ENCODE data around the gene HNRNPM. TPM values are rescaled to one million over a fixed set of nuclear protein-coding genes. Genes with fewer than 3 reads are reported as not detected.

The HNRNPM gene
- total RNA-seq, 1 donor from 2014 or later, result 317 TPM

- H3K4me3 Mint-ChIP-seq, result peak overlapping the region; percentile 77
- TF ChIP-seq, protein P1, sequence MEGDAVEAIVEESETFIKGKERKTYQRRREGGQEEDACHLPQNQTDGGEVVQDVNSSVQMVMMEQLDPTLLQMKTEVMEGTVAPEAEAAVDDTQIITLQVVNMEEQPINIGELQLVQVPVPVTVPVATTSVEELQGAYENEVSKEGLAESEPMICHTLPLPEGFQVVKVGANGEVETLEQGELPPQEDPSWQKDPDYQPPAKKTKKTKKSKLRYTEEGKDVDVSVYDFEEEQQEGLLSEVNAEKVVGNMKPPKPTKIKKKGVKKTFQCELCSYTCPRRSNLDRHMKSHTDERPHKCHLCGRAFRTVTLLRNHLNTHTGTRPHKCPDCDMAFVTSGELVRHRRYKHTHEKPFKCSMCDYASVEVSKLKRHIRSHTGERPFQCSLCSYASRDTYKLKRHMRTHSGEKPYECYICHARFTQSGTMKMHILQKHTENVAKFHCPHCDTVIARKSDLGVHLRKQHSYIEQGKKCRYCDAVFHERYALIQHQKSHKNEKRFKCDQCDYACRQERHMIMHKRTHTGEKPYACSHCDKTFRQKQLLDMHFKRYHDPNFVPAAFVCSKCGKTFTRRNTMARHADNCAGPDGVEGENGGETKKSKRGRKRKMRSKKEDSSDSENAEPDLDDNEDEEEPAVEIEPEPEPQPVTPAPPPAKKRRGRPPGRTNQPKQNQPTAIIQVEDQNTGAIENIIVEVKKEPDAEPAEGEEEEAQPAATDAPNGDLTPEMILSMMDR (conservative IDR thresholded peaks at IDR 0.05), result no peak
Measured at GRCh38 chr19:8449830-8450229, 5.1 kb downstream of the HNRNPM start.

DNA sequence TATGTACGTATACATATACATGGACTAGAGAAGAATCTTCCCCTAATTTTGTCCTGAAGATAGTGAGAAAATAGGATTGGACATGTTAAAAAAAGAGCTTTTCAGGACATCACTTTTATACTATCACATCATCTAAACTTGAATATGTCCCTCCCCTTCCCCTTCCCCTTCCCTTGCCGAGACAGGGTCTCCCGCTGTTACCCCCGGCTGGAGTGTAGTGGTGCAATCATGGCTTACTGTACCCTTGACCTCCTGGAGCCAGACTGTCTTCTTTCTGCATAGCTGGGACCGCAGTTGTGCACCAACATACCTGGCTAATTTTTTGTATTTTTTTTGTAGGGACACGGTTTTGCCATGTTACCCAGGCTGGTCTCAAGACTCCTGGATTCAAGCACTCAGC lies 6.6 kb downstream of the HNRNPM start:
- H3K9me3 Mint-ChIP-seq, result no peaks in the 10 kb centered on the region
- H3K27me3 Mint-ChIP-seq, result no peaks in the 10 kb centered on the region
- no peak for DNase-seq (ENCODE audit: extremely low spot score, unreplicated experiment)
- TF ChIP-seq, protein P1 (conservative IDR thresholded peaks at IDR 0.05), result no peak
- H3K36me3 Mint-ChIP-seq, result peaks cover 41% of the 10 kb centered on the region
- peaks cover 65% of the 10 kb centered on the region for H3K4me1 Mint-ChIP-seq (ENCODE audit: unreplicated experiment)
- H3K27ac Mint-ChIP-seq, result peak overlapping the region; percentile 36
- peak overlapping the region; percentile 47 for H3K4me3 Mint-ChIP-seq

More at GRCh38 chr19:8449830-8450229, 5.1 kb downstream of the HNRNPM start:
- peaks cover 66% of the 10 kb centered on the region for H3K4me1 Mint-ChIP-seq (ENCODE audit: unreplicated experiment)
- H3K36me3 Mint-ChIP-seq, result peaks cover 31% of the 10 kb centered on the region
- no peak for DNase-seq (ENCODE audit: extremely low spot score, unreplicated experiment)
- no peaks in the 10 kb centered on the region for H3K9me3 Mint-ChIP-seq
- peak overlapping the region; percentile 93 for H3K27ac Mint-ChIP-seq
- no peaks in the 10 kb centered on the region for H3K27me3 Mint-ChIP-seq

- Mint-ChIP-seq H3K27me3 (no peaks in the 10 kb centered on the region), H3K27ac (no peak overlapping the region), H3K4me1 (ENCODE audit: unreplicated experiment) (peaks cover 66% of the 10 kb centered on the region), H3K4me3 (peak overlapping the region; percentile 47), H3K36me3 (peaks cover 42% of the 10 kb centered on the region), H3K9me3 (no peaks in the 10 kb centered on the region)
- DNase-seq (ENCODE audit: extremely low spot score, unreplicated experiment), result no peak
- TF ChIP-seq, protein P1 (conservative IDR thresholded peaks at IDR 0.05), result no peak
Measured at GRCh38 chr19:8451885-8452284, 7.1 kb downstream of the HNRNPM start.

- Mint-ChIP-seq H3K4me1 (ENCODE audit: unreplicated experiment) (peaks cover 64% of the 10 kb centered on the region), H3K4me3 (no peak overlapping the region)
Measured at GRCh38 chr19:8452446-8453123, 7.8 kb downstream of the HNRNPM start.

GRCh38 chr19:8453616-8454015 lies 8.8 kb downstream of the HNRNPM start:
- TF ChIP-seq, protein P1 (conservative IDR thresholded peaks at IDR 0.05), result no peak
- Mint-ChIP-seq H3K4me3 (no peak overlapping the region), H3K36me3 (peaks cover 35% of the 10 kb centered on the region), H3K4me1 (ENCODE audit: unreplicated experiment) (peaks cover 68% of the 10 kb centered on the region), H3K27ac (peak overlapping the region; percentile 29), H3K9me3 (no peaks in the 10 kb centered on the region), H3K27me3 (no peaks in the 10 kb centered on the region)
- no peak for DNase-seq (ENCODE audit: extremely low spot score, unreplicated experiment)

More at GRCh38 chr19:8452446-8453123, 7.8 kb downstream of the HNRNPM start:
- no peaks in the 10 kb centered on the region for H3K27me3 Mint-ChIP-seq
- DNase-seq (ENCODE audit: extremely low spot score, unreplicated experiment), result no peak
- peaks cover 36% of the 10 kb centered on the region for H3K36me3 Mint-ChIP-seq
- TF ChIP-seq, protein P1 (conservative IDR thresholded peaks at IDR 0.05), result no peak
- H3K9me3 Mint-ChIP-seq, result no peaks in the 10 kb centered on the region
- H3K27ac Mint-ChIP-seq, result peak overlapping the region; percentile 37

Measured in type B pancreatic cell (in vitro differentiated cells).